HepG2 (cell line): Measurements from ENCODE around the gene LUM. TPM values are rescaled to one million over a fixed set of nuclear protein-coding genes. Genes with fewer than 3 reads are reported as not detected.

ENCODE experiments used
- ATAC-seq: fragments of 200-7000 bp; cut with Tn5 transposase; 3 replicates; pipeline ENCODE4 v1.9.1; 2020; ENCODE audit warnings: mild to moderate bottlenecking, moderate library complexity
- BruUV-seq: library from RNA; stranded (reverse); fragments of 400-500 nt; replicated peaks from 2 replicates; lab custom pipeline; 2021; lab: Mats Ljungman, UMichigan
- CTCF ChIA-PET: fragments of 300-600 bp; formaldehyde crosslinking; extraction: SDS; loops from one replicate; lab custom pipeline; 2021; ENCODE audit warnings: low total read pairs, inconsistent platforms, low intra/inter-chr PET ratio; lab: Yijun Ruan, JAX
- POLR2A ChIA-PET: fragments of 350-600 bp; sonication (Branson Sonifier 250); formaldehyde crosslinking; loops from one replicate; lab custom pipeline; 2020; ENCODE audit warnings: antibody characterized with exemption, inconsistent platforms; lab: Yijun Ruan, JAX
- DNase-seq: peaks from one replicate; pipeline ENCODE4 v3.0.0-alpha.2; 2015; ENCODE audit warnings: low spot score
- FAIRE-seq: peaks from 3 replicates; lab custom pipeline; 2011; peaks lifted over from hg19 to GRCh38; lab: Jason Lieb, UNC
- H2AFZ ChIP-seq: one replicate; pipeline ENCODE4 v1.6.1; 2011; ENCODE audit warnings: low read length, inconsistent platforms
- H3K27ac ChIP-seq: fragments of 300-600 bp; 3 replicates; pipeline ENCODE4 v1.8.0; 2011; ENCODE audit warnings: mixed run types, mild to moderate bottlenecking, mixed read lengths, low read length, inconsistent platforms; ENCODE audit not compliant: insufficient read depth; ENCODE audit errors: extremely low read length
- H3K27me3 ChIP-seq, 2 experiments: fragments of 200-600 bp in 1 of 2; 2 replicates in 1 of 2; 3 replicates in 1 of 2; pipeline versions ENCODE4 v1.6.0 to v1.8.0; 2011; ENCODE audit warnings: low read length in 2 of 2, mild to moderate bottlenecking in 2 of 2, moderate library complexity in 2 of 2, inconsistent platforms in 1 of 2; ENCODE audit not compliant: insufficient read depth in 2 of 2, control insufficient read depth in 1 of 2
- H3K36me3 ChIP-seq, 2 experiments: fragments of 200-600 bp in 1 of 2; replicated peaks in 1 of 2; 2 replicates in 1 of 2; 3 replicates in 1 of 2; pipeline versions ENCODE4 v1.5.1 to v1.8.0; 2011; ENCODE audit warnings: low read length in 2 of 2, inconsistent platforms in 1 of 2; ENCODE audit not compliant: insufficient read depth in 2 of 2, control insufficient read depth in 1 of 2
- H3K4me1 ChIP-seq: 2 replicates; pipeline ENCODE4 v1.5.1; 2012; ENCODE audit warnings: low read length, inconsistent platforms; ENCODE audit not compliant: insufficient read depth
- H3K4me2 ChIP-seq: 2 replicates; pipeline ENCODE4 v1.6.0; 2011; ENCODE audit warnings: low read depth, low read length, inconsistent platforms
- H3K4me3 ChIP-seq, 3 experiments: fragments of 200-600 bp in 1 of 3; sonication (generic), shearing (Covaris generic) in 1 of 3; replicated peaks in 1 of 3; 2 replicates each; pipeline ENCODE4 v1.5.1; 2011 to 2016; ENCODE audit warnings: low read length in 3 of 3, inconsistent platforms in 2 of 3, low read depth in 2 of 3, mild to moderate bottlenecking in 2 of 3, control low read depth in 1 of 3, mixed read lengths in 1 of 3; ENCODE audit not compliant: insufficient read depth in 1 of 3
- H3K79me2 ChIP-seq: one replicate; pipeline ENCODE4 v1.6.1; 2011; ENCODE audit warnings: low read length, inconsistent platforms; ENCODE audit not compliant: insufficient read depth
- H3K9ac ChIP-seq: 2 replicates; pipeline ENCODE4 v1.6.0; 2011; ENCODE audit warnings: mild to moderate bottlenecking, low read depth, low read length, inconsistent platforms; ENCODE audit not compliant: insufficient read depth
- H3K9me3 ChIP-seq: 2 replicates; pipeline ENCODE4 v1.5.1; 2012; ENCODE audit warnings: mild to moderate bottlenecking, low read length
- H4K20me1 ChIP-seq: 2 replicates; pipeline ENCODE4 v1.6.0; 2011; ENCODE audit warnings: inconsistent platforms, mild to moderate bottlenecking, low read length, moderate library complexity; ENCODE audit not compliant: insufficient read depth
- ARID2 ChIP-seq: sonication (generic); formaldehyde crosslinking; IDR thresholded peaks from 2 replicates; pipeline ENCODE4 v1.8.1; 2022; ENCODE audit warnings: mild to moderate bottlenecking, missing genetic modification reagents, borderline replicate concordance
- DNMT3B ChIP-seq: conservative IDR thresholded peaks from 2 replicates; pipeline ENCODE4 v1.6.1; 2016; ENCODE audit warnings: missing biosample characterization, control low read depth
- GABPB1 ChIP-seq: IDR thresholded peaks from 2 replicates; pipeline ENCODE4 v1.6.1; 2016; ENCODE audit warnings: mild to moderate bottlenecking, missing genetic modification reagents, moderate library complexity, missing compliant biosample characterization
- HNRNPL ChIP-seq: fragments of 200-400 bp; formaldehyde crosslinking; IDR thresholded peaks from 2 replicates; pipeline ENCODE4 v1.6.1; 2017; ENCODE audit warnings: mild to moderate bottlenecking, low read depth, low read length
- HOXA9 ChIP-seq: sonication (generic); formaldehyde crosslinking; IDR thresholded peaks from 2 replicates; pipeline ENCODE4 v1.8.1; 2022; ENCODE audit warnings: missing genetic modification reagents, mild to moderate bottlenecking, moderate library complexity, borderline replicate concordance
- KDM3A ChIP-seq: IDR thresholded peaks from 2 replicates; pipeline ENCODE4 v1.6.1; 2018; ENCODE audit warnings: low read depth, missing compliant biosample characterization
- MTERF4 ChIP-seq: sonication (generic); formaldehyde crosslinking; IDR thresholded peaks from 2 replicates; pipeline ENCODE4 v1.8.0; 2023; ENCODE audit warnings: mild to moderate bottlenecking, missing genetic modification reagents
- NR2F2 ChIP-seq: IDR thresholded peaks from 2 replicates; pipeline ENCODE4 v1.6.1; 2012; ENCODE audit warnings: low read depth, inconsistent platforms, borderline replicate concordance
- PAF1 ChIP-seq: IDR thresholded peaks from 2 replicates; pipeline ENCODE4 v1.6.1; 2016; ENCODE audit warnings: missing genetic modification reagents, missing compliant biosample characterization
- ZNF414 ChIP-seq: sonication (generic); formaldehyde crosslinking; IDR thresholded peaks from 2 replicates; pipeline ENCODE4 v1.5.0; 2020; ENCODE audit warnings: missing genetic modification reagents
- ZNF441 ChIP-seq: sonication (generic); formaldehyde crosslinking; IDR thresholded peaks from 2 replicates; pipeline ENCODE4 v1.7.0; 2021; ENCODE audit warnings: missing genetic modification reagents, borderline replicate concordance
- ZNF543 ChIP-seq: sonication (generic); formaldehyde crosslinking; IDR thresholded peaks from 2 replicates; pipeline ENCODE4 v1.4.0; 2020; ENCODE audit warnings: mild to moderate bottlenecking, missing genetic modification reagents
- ZNF703 ChIP-seq: sonication (generic); formaldehyde crosslinking; IDR thresholded peaks from 2 replicates; pipeline ENCODE4 v1.5.1; 2020; ENCODE audit warnings: missing genetic modification reagents, mild to moderate bottlenecking, moderate library complexity, borderline replicate concordance
- ZNF784 ChIP-seq: sonication (generic); formaldehyde crosslinking; IDR thresholded peaks from 2 replicates; pipeline ENCODE4 v1.5.1; 2020; ENCODE audit warnings: missing genetic modification reagents, mild to moderate bottlenecking, borderline replicate concordance
- ZSCAN25 ChIP-seq: sonication (generic); formaldehyde crosslinking; IDR thresholded peaks from 2 replicates; pipeline ENCODE4 v1.8.0; 2022; ENCODE audit warnings: mild to moderate bottlenecking, missing genetic modification reagents
- WGBS: methylation state at CpG from one replicate; pipeline ENCODE4 v1.1.6; 2017; ENCODE audit warnings: low lambda C conversion rate; 5-methylcytosine and 5-hydroxymethylcytosine counted together
- in situ Hi-C: cut with HindIII; loops from 2 replicates; pipeline ENCODE4 v1.10.0; 2017; ENCODE audit warnings: low pct_unique_long_range_greater_than_20kb; ENCODE audit not compliant: extremely low pct_ligation_motif_present
- intact Hi-C: fragments of 100-400 bp; cut with micrococcal nuclease; formaldehyde crosslinking; loops from one replicate; pipeline ENCODE4 v1.10.0; 2022; ENCODE audit not compliant: unreplicated experiment
- polyA plus RNA-seq, 8 experiments: library from polyadenylated mRNA; depleted of rRNA in 3 of 8; stranded (reverse) in 7 of 8; unstranded in 1 of 8; fragments of >200 nt; fragmentation: Illumina TruSeq in 4 of 8; extraction: Trizol in 4 of 8; gene quantifications; 2 replicates each; pipeline versions ENCODE4 v1.2.1 to v1.2.3, GENCODE V29; 2011 to 2016; ENCODE audit warnings: low read depth in 4 of 8, missing spikeins in 1 of 8, mixed read lengths in 1 of 8; ENCODE audit not compliant: insufficient read depth in 1 of 8
- total RNA-seq, 5 experiments: library from RNA; depleted of rRNA; stranded (reverse); fragments of >200 nt; fragmentation: Illumina TruSeq; extraction: Trizol; gene quantifications; 2 replicates each; pipeline ENCODE4 v1.2.3, GENCODE V29; 2016; ENCODE audit warnings: low read depth in 1 of 5

Gene LUM
- total and polyA plus RNA-seq, 2 of the 13 experiments (the other 11 are each of a cell fraction or from before 2014, with no cell fraction given): not detected

GRCh38 chr12:91161009-91161408 is 49.7 kb upstream of the LUM start:
- Histone ChIP-seq H3K4me3 (no peak overlapping the region), H3K4me1 (no peaks in the 10 kb centered on the region), H3K4me2 (no peak overlapping the region), H3K27me3 (no peaks in the 10 kb centered on the region), H3K9ac (no peak overlapping the region), H3K27ac (no peak overlapping the region), H3K79me2 (no peaks in the 10 kb centered on the region), H3K9me3 (no peaks in the 10 kb centered on the region), H2AFZ (no peak overlapping the region), H3K36me3 (no peaks in the 10 kb centered on the region), H4K20me1 (no peaks in the 10 kb centered on the region)
- no peak for DNase-seq
- BruUV-seq: no TSS peak
- in situ Hi-C loops (no loop called here), intact Hi-C loops (loop anchor here (5.0 kb wide), 1 partner anchor 1369 kb away; no protein-coding TSS in a partner anchor)
- no peak for FAIRE-seq
- POLR2A ChIA-PET: no interaction called here
- CTCF ChIA-PET: no interaction called here
- TF ChIP-seq ZNF414 (CRISPR knock-in tag) (no peak), GABPB1 (CRISPR knock-in tag) (no peak), ZNF441 (CRISPR knock-in tag) (no peak), KDM3A (CRISPR knock-in tag) (no peak), ZNF543 (no peak), MTERF4 (CRISPR knock-in tag) (no peak), NR2F2 (no peak), ZSCAN25 (no peak)
- ATAC-seq: no peak

- Histone ChIP-seq H3K79me2 (no peaks in the 10 kb centered on the region), H3K4me2 (no peak overlapping the region), H3K4me3 (no peak overlapping the region), H4K20me1 (no peaks in the 10 kb centered on the region), H3K9ac (no peak overlapping the region), H3K27me3 (no peaks in the 10 kb centered on the region), H2AFZ (no peak overlapping the region), H3K36me3 (no peaks in the 10 kb centered on the region), H3K4me1 (no peaks in the 10 kb centered on the region), H3K27ac (no peak overlapping the region), H3K9me3 (no peaks in the 10 kb centered on the region)
- intact Hi-C loops (no loop called here), in situ Hi-C loops (no loop called here)
- ChIA-PET CTCF (no interaction called here), POLR2A (no interaction called here)
- DNase-seq (no peak), FAIRE-seq (no peak), ATAC-seq (no peak)
- BruUV-seq: no TSS peak
- WGBS: 23% methylated on average over 2 of the region's 2 CpGs
- TF ChIP-seq HOXA9 (CRISPR knock-in tag) (no peak), HNRNPL (no peak), DNMT3B (CRISPR knock-in tag) (no peak), ARID2 (CRISPR knock-in tag) (no peak), PAF1 (CRISPR knock-in tag) (no peak), ZNF784 (CRISPR knock-in tag) (no peak), ZNF703 (CRISPR knock-in tag) (no peak)
These were observed 44.7 kb upstream of the LUM start for GRCh38 chr12:91155990-91156389.
